GM18526 (cell line): ENCODE results near the gene RPS6KB2.

Experiments used
- POLR2A ChIP-seq: IDR thresholded peaks from 3 replicates; pipeline ENCODE4 v1.6.1; 2011; ENCODE audit not compliant: insufficient read length; ENCODE audit errors: extremely low read depth

Gene RPS6KB2

DNA sequence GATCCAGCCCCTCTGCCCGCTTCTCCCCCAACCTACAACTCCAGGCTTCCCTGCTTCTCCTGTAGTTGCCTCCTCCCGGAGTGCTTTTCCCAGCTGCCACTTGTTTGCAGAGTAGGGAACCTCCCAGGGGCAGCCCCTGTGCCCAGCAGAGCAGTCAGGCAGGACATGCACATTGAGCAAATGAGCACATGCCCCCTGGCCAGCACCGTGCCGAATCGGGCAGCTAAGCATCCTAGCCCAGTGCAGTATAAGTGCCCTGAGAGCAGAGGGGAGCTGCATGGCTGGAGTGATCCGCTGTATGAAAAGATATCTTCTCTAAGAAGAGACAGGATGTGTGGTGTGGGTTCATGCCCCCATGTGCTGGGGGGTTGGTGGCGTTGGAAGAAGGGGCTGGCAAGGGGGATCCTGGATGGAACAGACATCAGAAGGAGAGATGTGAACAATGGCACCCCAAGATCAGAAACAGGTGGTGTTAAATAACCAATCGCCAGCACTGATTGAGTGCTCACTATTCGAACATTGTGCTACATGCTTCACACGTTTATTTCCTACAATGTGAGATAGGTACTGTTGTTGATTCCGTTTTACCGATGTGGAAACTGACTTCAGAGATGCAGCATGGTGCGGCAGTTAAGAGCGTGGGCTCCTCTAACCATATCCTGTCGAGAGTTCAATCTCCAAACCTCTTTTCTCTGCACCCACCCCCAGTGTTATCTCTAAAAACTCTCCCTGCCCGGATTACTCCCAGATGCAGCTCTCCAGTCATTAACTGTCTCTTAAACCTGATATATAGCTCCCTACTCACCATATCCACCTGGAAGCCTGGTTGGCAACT lies 55.8 kb downstream of the RPS6KB2 start:
- TF ChIP-seq POLR2A: no peak

DNA sequence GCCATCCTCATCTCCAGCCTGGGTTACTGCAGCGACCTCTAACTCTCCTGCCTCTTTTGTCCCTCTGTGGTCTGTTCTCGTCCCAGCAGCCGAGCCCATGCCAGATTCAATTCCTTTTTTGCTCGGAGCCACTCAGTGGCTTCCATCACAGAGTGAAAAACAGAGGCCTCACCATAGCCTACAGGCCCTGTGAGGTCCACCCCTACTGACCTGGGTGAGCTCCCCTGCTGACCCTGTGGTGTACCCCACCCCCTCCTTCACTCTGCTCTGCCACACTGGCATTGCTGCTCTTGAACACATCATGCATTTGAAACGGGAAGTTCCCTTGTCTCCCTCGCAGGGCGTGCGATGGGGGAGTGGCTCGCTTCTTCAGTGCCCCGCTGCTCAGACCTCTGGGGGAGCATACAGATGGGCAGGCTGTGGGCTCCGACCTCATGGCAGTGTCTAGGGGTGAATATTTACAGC lies 56.6 kb downstream of the RPS6KB2 start:
- TF ChIP-seq POLR2A: peak; percentile 42
